Endothelial cell of umbilical vein (primary cell): ENCODE measurements around the gene SPRR2E. TPM values are rescaled to one million over a fixed set of nuclear protein-coding genes. Genes with fewer than 3 reads are reported as not detected.

Experiments used
- BruUV-seq: library from RNA; stranded (reverse); fragments of 400-500 nt; replicated peaks from 2 replicates; lab custom pipeline; 2021; lab: Mats Ljungman, UMichigan
- CTCF ChIA-PET: fragments of 300-600, 350-600 bp; sonication (Branson Sonifier 250); formaldehyde crosslinking; loops from one replicate; lab custom pipeline; 2021; ENCODE audit warnings: antibody characterized with exemption, inconsistent platforms; lab: Charles Lee
- POLR2A ChIA-PET: fragments of 300-600, 350-600 bp; sonication (Branson Sonifier 250); formaldehyde crosslinking; loops from one replicate; lab custom pipeline; 2021; ENCODE audit warnings: antibody characterized with exemption, inconsistent platforms; lab: Charles Lee
- DNase-seq: peaks from one replicate; pipeline ENCODE4 v3.0.0-alpha.2; 2011; ENCODE audit warnings: low read depth, low spot score
- FAIRE-seq: peaks from 2 replicates; lab custom pipeline; 2011; peaks lifted over from hg19 to GRCh38; lab: Jason Lieb, UNC
- H2AFZ ChIP-seq: 2 replicates; pipeline ENCODE4 v1.6.0; 2012; ENCODE audit warnings: low read depth, low read length, control low read depth, inconsistent platforms
- H3K27ac ChIP-seq: 2 replicates; pipeline ENCODE4 v1.5.1; 2011; ENCODE audit warnings: low read depth, mild to moderate bottlenecking, control low read depth, low read length, moderate library complexity; ENCODE audit not compliant: insufficient read depth
- H3K27me3 ChIP-seq, 2 experiments: 2 replicates each; pipeline versions ENCODE4 v1.6.0 to v1.6.1; 2011; ENCODE audit warnings: low read length in 2 of 2, mixed read lengths in 1 of 2; ENCODE audit not compliant: control insufficient read depth in 2 of 2, insufficient read depth in 2 of 2
- H3K36me3 ChIP-seq, 2 experiments: 2 replicates in 1 of 2; 3 replicates in 1 of 2; pipeline ENCODE4 v1.5.1; 2011; ENCODE audit warnings: low read length in 2 of 2, mild to moderate bottlenecking in 1 of 2, moderate library complexity in 1 of 2; ENCODE audit not compliant: control insufficient read depth in 2 of 2, insufficient read depth in 2 of 2; ENCODE audit errors: extremely low read depth in 1 of 2
- H3K4me1 ChIP-seq: 3 replicates; pipeline ENCODE4 v1.5.1; 2011; ENCODE audit warnings: mild to moderate bottlenecking, low read length; ENCODE audit not compliant: control insufficient read depth, insufficient read depth; ENCODE audit errors: extremely low read depth
- H3K4me2 ChIP-seq: 2 replicates; pipeline ENCODE4 v1.6.1; 2011; ENCODE audit warnings: low read length, control low read depth, mixed read lengths; ENCODE audit not compliant: insufficient read depth
- H3K4me3 ChIP-seq, 3 experiments: fragments of 200-600 bp in 1 of 3; sonication (generic), shearing (Covaris generic) in 1 of 3; replicated peaks in 1 of 3; 2 replicates each; pipeline ENCODE4 v1.5.1; 2011 to 2016; ENCODE audit warnings: control low read depth in 3 of 3, low read length in 3 of 3, mild to moderate bottlenecking in 2 of 3, inconsistent platforms in 1 of 3, low read depth in 1 of 3, moderate library complexity in 1 of 3; ENCODE audit not compliant: insufficient read depth in 1 of 3
- H3K79me2 ChIP-seq: 2 replicates; pipeline ENCODE4 v1.6.0; 2012; ENCODE audit warnings: low read length, inconsistent platforms; ENCODE audit not compliant: control insufficient read depth, insufficient read depth
- H3K9ac ChIP-seq: replicated peaks from 2 replicates; pipeline ENCODE3; 2011; ENCODE audit warnings: low read length, control low read depth; ENCODE audit not compliant: insufficient read depth; ENCODE audit errors: extremely low read depth
- H3K9me1 ChIP-seq: replicated peaks from 3 replicates; pipeline ENCODE4 v1.6.0; 2011; ENCODE audit warnings: mild to moderate bottlenecking, low read length; ENCODE audit not compliant: control insufficient read depth, insufficient read depth; ENCODE audit errors: extremely low read depth
- H3K9me3 ChIP-seq: replicated peaks from 2 replicates; pipeline ENCODE4 v1.5.1; 2012; ENCODE audit warnings: low read length, inconsistent platforms; ENCODE audit not compliant: control insufficient read depth, insufficient read depth
- H4K20me1 ChIP-seq: replicated peaks from 2 replicates; pipeline ENCODE3; 2011; ENCODE audit warnings: mild to moderate bottlenecking, low read length; ENCODE audit not compliant: control insufficient read depth, insufficient read depth; ENCODE audit errors: extremely low read depth
- CTCF ChIP-seq, 2 donors: IDR thresholded peaks; 1 replicate in 1 of 2; 2 replicates in 1 of 2; pipeline ENCODE4 v1.5.1; 2011; ENCODE audit warnings: low read length in 2 of 2, mild to moderate bottlenecking in 2 of 2, moderate library complexity in 2 of 2, control low read depth in 1 of 2, inconsistent platforms in 1 of 2, low read depth in 1 of 2; ENCODE audit not compliant: insufficient read depth in 1 of 2; ENCODE audit errors: extremely low read depth in 1 of 2
- EZH2 ChIP-seq: IDR thresholded peaks from 2 replicates; pipeline ENCODE4 v1.6.1; 2012; ENCODE audit warnings: borderline replicate concordance, low read depth, mild to moderate bottlenecking, moderate library complexity, low read length, inconsistent platforms; ENCODE audit not compliant: severe bottlenecking
- FOS ChIP-seq: IDR thresholded peaks from 2 replicates; pipeline ENCODE4 v1.6.1; 2011; ENCODE audit warnings: mild to moderate bottlenecking, low read length, moderate library complexity, borderline replicate concordance; ENCODE audit not compliant: insufficient read depth
- GATA2 ChIP-seq: IDR thresholded peaks from 2 replicates; pipeline ENCODE4 v1.7.0; 2011; ENCODE audit warnings: low read depth, mild to moderate bottlenecking, moderate library complexity, mixed read lengths, low read length; ENCODE audit not compliant: insufficient read length, insufficient read depth
- MYC ChIP-seq: IDR thresholded peaks from one replicate; pipeline ENCODE4 v1.6.1; 2011; ENCODE audit warnings: mild to moderate bottlenecking, low read depth, low read length
- dilution Hi-C: fragments of 300-500 bp; cut with MboI; formaldehyde crosslinking; loops from one replicate; pipeline ENCODE4 v1.15.0; 2019; ENCODE audit warnings: low sequenced_read_pairs; ENCODE audit not compliant: extremely low pct_ligation_motif_present
- intact Hi-C: fragments of 100-400 bp; cut with micrococcal nuclease; formaldehyde crosslinking; loops from one replicate; pipeline ENCODE4 v1.10.0; 2022
- polyA plus RNA-seq, 4 experiments: library from polyadenylated mRNA; depleted of rRNA in 3 of 4; stranded (reverse) in 3 of 4; unstranded in 1 of 4; fragments of >200 nt; gene quantifications; 2 replicates each; pipeline versions ENCODE4 v1.2.1 to v1.2.3, GENCODE V29; 2011 to 2012; ENCODE audit warnings: missing spikeins in 1 of 4
- total RNA-seq: library from RNA; stranded (reverse); gene quantifications from 2 replicates; pipeline ENCODE4 v1.2.3, GENCODE V29; 2021

Gene SPRR2E
- total and polyA plus RNA-seq, 2 donors (not counting 3 experiments of a cell fraction or from before 2014, with no cell fraction given) = not detected

GRCh38 chr1:153058826-153059784 is 35.2 kb downstream of the SPRR2E start:
- peak; percentile 30 for DNase-seq
- FAIRE-seq = no peak
- Histone ChIP-seq H4K20me1 (no peaks in the 10 kb centered on the region), H3K4me2 (no peak overlapping the region), H3K9ac (no peak overlapping the region), H3K27me3 (peaks cover 0 to 2% of the 10 kb centered on the region in 2 experiments), H3K36me3 (no peaks in the 10 kb centered on the region), H3K9me3 (no peaks in the 10 kb centered on the region), H3K9me1 (no peaks in the 10 kb centered on the region), H3K4me1 (no peaks in the 10 kb centered on the region), H2AFZ (no peak overlapping the region), H3K79me2 (no peaks in the 10 kb centered on the region), H3K27ac (no peak overlapping the region), H3K4me3 (no peak overlapping the region)
- intact Hi-C loops = no loop called here
- no TSS peak for BruUV-seq
- TF ChIP-seq EZH2 = no peak
- TF ChIP-seq CTCF (IDR thresholded peaks at IDR 0.05; ENCODE audit: extremely low read depth in 1 of 2, insufficient read depth in 1 of 2, low read depth in 1 of 2, low read length in 2 of 2) = no peak
- TF ChIP-seq MYC = no peak
- peak; percentile 76 for TF ChIP-seq GATA2
- peak; percentile 22 for TF ChIP-seq FOS
- dilution Hi-C loops = no loop called here
- POLR2A ChIA-PET = no interaction called here
- CTCF ChIA-PET = no interaction called here
